Upper lobe of left lung (tissue), 6 donors: ENCODE results near the gene RNF183. TPM values are rescaled to one million over a fixed set of nuclear protein-coding genes. Genes with fewer than 3 reads are reported as not detected.

ENCODE experiments used
- ATAC-seq, 2 donors: fragments of 200-7000 bp; cut with Tn5 transposase; one replicate each; pipeline ENCODE4 v1.9.1; 2022; ENCODE audit warnings: mild to moderate bottlenecking in 2 of 2, moderate library complexity in 2 of 2; ENCODE audit not compliant: low FRiP score in 2 of 2
- DNase-seq, 2 donors: peaks; one replicate each; pipeline ENCODE4 v3.0.0-alpha.2; 2019 to 2020
- H3K27ac ChIP-seq, 4 donors: fragments of 200-600 bp; sonication (generic); one replicate each; pipeline ENCODE4 v1.5.1; 2016 to 2019
- H3K27me3 ChIP-seq, 4 donors: fragments of 200-600 bp; sonication (generic); one replicate each; pipeline ENCODE4 v1.5.1; 2017 to 2019
- H3K36me3 ChIP-seq, 4 donors: fragments of 200-600 bp; sonication (generic); one replicate each; pipeline ENCODE4 v1.5.1; 2016 to 2019
- H3K4me1 ChIP-seq, 4 donors: fragments of 200-600 bp; sonication (generic); one replicate each; pipeline ENCODE4 v1.5.1; 2018 to 2019
- H3K4me3 ChIP-seq, 4 donors: fragments of 200-600 bp; sonication (generic); one replicate each; pipeline ENCODE4 v1.5.1; 2017 to 2019; ENCODE audit warnings: mild to moderate bottlenecking in 2 of 4, moderate library complexity in 1 of 4
- H3K9me3 ChIP-seq, 4 donors: fragments of 200-600 bp; sonication (generic); one replicate each; pipeline ENCODE4 v1.5.1; 2018 to 2019
- CTCF ChIP-seq, 6 experiments: fragments of 450-650 bp in 4 of 6; fragments of 200-600 bp in 2 of 6; sonication (generic) in 2 of 6; IDR thresholded peaks; one replicate each; pipeline ENCODE4 v1.5.1; 2016 to 2019; ENCODE audit warnings: antibody characterized with exemption in 6 of 6
- EP300 ChIP-seq, 4 donors: sonication (generic); formaldehyde crosslinking; IDR thresholded peaks; one replicate each; pipeline ENCODE4 v1.5.1; 2017; ENCODE audit warnings: antibody characterized with exemption in 4 of 4, control low read depth in 2 of 4
- POLR2A ChIP-seq, 4 donors: fragments of 450-650 bp; IDR thresholded peaks; one replicate each; pipeline ENCODE4 v1.5.1; 2016 to 2017; ENCODE audit warnings: antibody characterized with exemption in 4 of 4, mild to moderate bottlenecking in 2 of 4
- POLR2AphosphoS5 ChIP-seq, 2 donors: sonication (generic); formaldehyde crosslinking; IDR thresholded peaks; one replicate each; pipeline ENCODE4 v1.5.1; 2017; ENCODE audit warnings: antibody characterized with exemption in 2 of 2
- WGBS, 2 donors: methylation state at CpG; one replicate each; pipeline ENCODE4 v1.1.5; 2017 to 2018; 5-methylcytosine and 5-hydroxymethylcytosine counted together
- total RNA-seq, 6 donors: library from RNA; depleted of rRNA in 4 of 6; stranded (reverse); fragments of >200 nt in 4 of 6; gene quantifications; one replicate each; pipeline versions ENCODE4 v1.1.0 to v1.2.1, GENCODE V29; 2016 to 2021
- donor health status: DM: no; HTN: no; CAD: no; lungs with moderate emphysema.
- donor health status: DM: no; HTN: yes; CAD: no; lungs with severe emphysema.

Gene RNF183
- total RNA-seq, 6 donors from 2014 or later, result 0.30 to 3.1 (median 0.39) TPM; not detected in 3

DNA sequence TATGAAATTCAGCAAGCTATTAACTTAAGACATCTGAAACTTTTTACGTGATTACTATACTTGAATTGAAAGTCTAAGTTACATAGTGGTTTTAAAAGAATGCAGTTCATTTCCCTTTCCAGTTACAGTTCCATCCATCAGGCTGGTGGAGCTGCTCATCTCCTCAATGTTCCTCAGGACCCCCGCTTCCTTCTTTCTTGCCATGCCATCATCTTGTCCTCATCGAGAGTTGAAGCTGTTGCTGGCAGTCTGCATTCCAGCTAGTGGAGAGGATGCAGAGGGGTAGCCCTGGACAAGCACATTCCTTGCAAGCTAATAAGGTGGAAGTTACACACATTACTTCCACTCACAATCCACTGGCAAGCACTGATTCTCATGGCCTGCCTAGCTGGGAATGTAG lies 8.8 kb upstream of the RNF183 start:
- WGBS, 2 donors, result 92 to 100% methylated on average over 3 of the region's 3 CpGs
- Histone ChIP-seq H3K27ac (no peak overlapping the region), H3K9me3 (no peaks in the 10 kb centered on the region), H3K27me3 (no peaks in the 10 kb centered on the region), H3K4me1 (no peaks in the 10 kb centered on the region), H3K36me3 (no peaks in the 10 kb centered on the region), H3K4me3 (no peak overlapping the region)
- DNase-seq (no peak), ATAC-seq (no peak)
- no peak for TF ChIP-seq EP300 (IDR thresholded peaks at IDR 0.05)
- TF ChIP-seq CTCF (IDR thresholded peaks at IDR 0.05), result no peak
- no peak for TF ChIP-seq POLR2A (IDR thresholded peaks at IDR 0.05)
- TF ChIP-seq POLR2AphosphoS5 (IDR thresholded peaks at IDR 0.05), result no peak

DNA sequence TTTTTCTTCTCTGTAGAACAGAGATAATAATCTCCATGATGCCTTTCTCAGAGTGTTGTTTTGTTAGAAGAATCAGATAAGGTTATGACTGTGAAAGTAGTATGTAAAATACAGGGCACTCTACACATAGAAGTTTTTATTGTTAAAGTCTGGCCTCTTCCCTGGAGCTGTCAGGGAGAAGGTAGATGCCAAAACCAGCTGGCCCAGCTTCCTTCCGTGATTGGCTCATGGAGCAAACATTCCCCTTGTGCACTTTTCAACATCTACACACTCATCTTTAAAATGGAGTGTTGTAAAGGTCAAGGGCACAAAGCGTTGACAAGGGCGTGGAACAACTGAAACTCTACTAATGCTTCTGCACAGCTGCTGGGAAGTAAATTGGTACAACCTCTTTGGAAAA lies 7.4 kb upstream of the RNF183 start:
- Histone ChIP-seq H3K9me3 (no peaks in the 10 kb centered on the region), H3K27ac (no peak overlapping the region), H3K4me1 (no peaks in the 10 kb centered on the region), H3K4me3 (no peak overlapping the region), H3K36me3 (no peaks in the 10 kb centered on the region), H3K27me3 (no peaks in the 10 kb centered on the region)
- 30 to 38% methylated on average over 3 of the region's 3 CpGs for WGBS, 2 donors
- ATAC-seq, result no peak
- no peak for DNase-seq
- TF ChIP-seq POLR2A (IDR thresholded peaks at IDR 0.05), result no peak
- no peak for TF ChIP-seq EP300 (IDR thresholded peaks at IDR 0.05)
- no peak for TF ChIP-seq CTCF (IDR thresholded peaks at IDR 0.05)
- no peak for TF ChIP-seq POLR2AphosphoS5 (IDR thresholded peaks at IDR 0.05)

GRCh38 chr9:113309204-113309813 lies 6.1 kb upstream of the RNF183 start:
- Histone ChIP-seq H3K4me1 (no peaks in the 10 kb centered on the region), H3K27ac (no peak overlapping the region), H3K36me3 (no peaks in the 10 kb centered on the region), H3K4me3 (no peak overlapping the region), H3K9me3 (no peaks in the 10 kb centered on the region), H3K27me3 (no peaks in the 10 kb centered on the region)
- 9 to 11% methylated on average over 2 of the region's 2 CpGs for WGBS, 2 donors
- ATAC-seq (no peak), DNase-seq (no peak)
- TF ChIP-seq CTCF (IDR thresholded peaks at IDR 0.05) (peak in 5 of 6 experiments; percentile 17 to 45 (median 39)), EP300 (IDR thresholded peaks at IDR 0.05) (no peak), POLR2A (IDR thresholded peaks at IDR 0.05) (no peak)

GRCh38 chr9:113307396-113307975 lies 4.3 kb upstream of the RNF183 start:
- H3K27ac ChIP-seq, result no peak overlapping the region
- ATAC-seq, result no peak
- no peak for DNase-seq
- no peaks in the 10 kb centered on the region for H3K36me3 ChIP-seq
- no peaks in the 10 kb centered on the region for H3K4me1 ChIP-seq
- TF ChIP-seq EP300 (IDR thresholded peaks at IDR 0.05), result no peak
- TF ChIP-seq CTCF (IDR thresholded peaks at IDR 0.05), result no peak
- TF ChIP-seq POLR2AphosphoS5 (IDR thresholded peaks at IDR 0.05), result no peak
- no peak for TF ChIP-seq POLR2A (IDR thresholded peaks at IDR 0.05)
- H3K4me3 ChIP-seq, result no peak overlapping the region
- no peaks in the 10 kb centered on the region for H3K9me3 ChIP-seq
- 73 to 80% methylated on average over 8 of the region's 8 CpGs for WGBS, 2 donors
- no peaks in the 10 kb centered on the region for H3K27me3 ChIP-seq

- Histone ChIP-seq H3K27ac (no peak overlapping the region), H3K27me3 (no peaks in the 10 kb centered on the region), H3K36me3 (no peaks in the 10 kb centered on the region), H3K9me3 (no peaks in the 10 kb centered on the region), H3K4me3 (no peak overlapping the region), H3K4me1 (no peaks in the 10 kb centered on the region)
- ATAC-seq, result no peak
- WGBS, 2 donors, result 84 to 95% methylated on average over 1 of the region's 1 CpG
- DNase-seq, result no peak
- TF ChIP-seq CTCF (IDR thresholded peaks at IDR 0.05), result no peak
Measured at GRCh38 chr9:113306566-113306965, 3.4 kb upstream of the RNF183 start.
